Kidney capillary endothelial cell (primary cell): Measurements from ENCODE around the gene ZNF236.

Experiments used
- DNase-seq: peaks from one replicate; pipeline ENCODE4 v3.0.0-alpha.2; 2018; ENCODE audit warnings: low spot score

Gene ZNF236

DNA sequence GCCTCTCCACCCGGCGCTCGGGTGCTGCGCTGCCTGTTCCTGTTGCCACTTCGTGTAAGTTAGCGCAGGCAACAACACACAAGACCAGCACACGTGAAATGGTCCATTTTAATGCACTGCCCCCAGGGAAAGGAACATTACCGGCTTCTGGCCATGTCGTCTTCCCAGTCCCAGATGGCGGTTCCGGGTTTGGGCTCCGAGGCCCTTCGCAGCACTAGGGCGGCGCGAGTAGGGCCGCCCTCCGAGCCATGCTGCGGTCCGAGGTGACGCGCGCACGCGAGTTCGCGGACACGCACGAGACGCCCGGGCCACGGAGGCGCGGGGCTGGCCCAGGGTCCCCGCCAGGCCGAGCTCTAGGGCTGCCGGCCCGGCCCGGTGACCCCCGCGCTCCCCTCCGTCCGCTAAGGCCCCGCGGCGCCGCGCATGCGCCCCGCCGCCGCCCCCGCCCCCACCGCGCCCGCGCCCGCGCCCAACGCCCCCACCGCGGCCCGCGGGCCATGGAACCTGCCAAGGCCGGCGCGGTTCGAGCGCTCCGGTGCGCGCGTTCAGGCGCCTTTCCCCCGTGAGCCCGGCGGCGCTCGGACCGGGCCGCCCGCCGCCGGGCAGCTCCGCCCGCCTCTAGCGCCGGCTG is 367 bp upstream of the ZNF236 start:
- no peak for DNase-seq

DNA sequence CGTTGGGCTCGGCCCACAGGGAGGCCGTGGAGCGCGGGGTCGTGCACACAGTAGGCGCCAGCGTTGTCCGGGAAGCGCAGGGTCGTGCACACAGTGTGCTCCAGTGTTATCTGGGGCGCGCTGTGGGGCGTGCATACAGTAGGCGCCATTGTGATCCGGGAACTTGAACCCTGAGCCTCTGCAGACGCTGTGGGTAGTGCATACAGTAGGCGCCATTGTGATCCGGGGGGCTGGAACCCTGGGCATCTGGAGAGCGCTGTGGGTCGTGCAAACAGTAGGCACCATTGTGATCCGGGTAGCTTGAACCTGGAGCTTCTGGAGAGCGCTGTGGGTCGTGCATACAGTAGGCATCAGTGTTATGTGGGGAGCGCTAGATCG is 793 bp downstream of the ZNF236 start:
- DNase-seq = no peak

DNA sequence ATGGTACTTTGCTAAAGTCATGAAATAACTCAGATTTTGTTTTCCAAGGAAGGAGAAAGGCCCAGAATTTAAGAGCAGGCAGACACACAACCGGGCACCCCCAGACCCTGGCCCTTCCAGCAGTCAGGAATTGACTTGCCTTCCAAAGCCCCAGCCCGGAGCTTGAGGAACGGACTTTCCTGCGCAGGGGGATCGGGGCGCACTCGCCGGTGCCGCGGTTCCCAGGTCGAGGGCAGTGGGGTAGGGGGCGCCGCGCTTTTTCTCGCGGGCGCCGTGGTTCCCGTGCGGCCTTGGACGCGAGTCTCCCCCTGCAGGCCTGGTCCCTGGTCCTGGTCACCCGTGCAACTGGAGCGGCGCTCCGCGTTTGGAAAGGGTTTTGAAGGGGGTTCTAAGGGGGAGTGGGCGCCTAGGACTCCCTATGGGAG is 1.2 kb downstream of the ZNF236 start:
- no peak for DNase-seq

DNA sequence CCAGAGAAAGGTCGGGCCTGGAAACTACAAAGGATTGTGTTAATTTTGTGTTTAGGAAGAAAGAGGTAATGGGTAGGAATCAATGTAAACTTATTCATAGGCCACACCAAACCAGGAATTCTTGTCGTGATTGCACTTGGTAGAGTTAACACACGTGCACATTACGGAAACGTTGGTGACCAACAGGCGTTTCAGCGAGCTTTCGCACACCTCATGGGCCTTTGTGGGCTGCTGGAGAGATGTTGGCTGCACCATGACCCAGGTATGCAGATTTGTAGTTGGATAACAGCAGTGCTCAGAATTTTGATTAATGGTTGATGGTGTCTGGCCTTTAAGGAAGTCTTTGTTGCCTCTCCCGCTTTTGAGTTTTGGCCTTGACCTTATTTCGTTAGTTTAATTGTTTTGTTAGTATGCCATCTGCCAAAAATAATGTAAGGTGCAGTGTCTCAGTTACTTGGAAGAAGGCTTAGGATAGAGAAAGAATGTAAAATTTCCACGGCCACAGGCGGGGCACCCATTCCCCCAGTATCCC is 1.9 kb downstream of the ZNF236 start:
- no peak for DNase-seq

DNA sequence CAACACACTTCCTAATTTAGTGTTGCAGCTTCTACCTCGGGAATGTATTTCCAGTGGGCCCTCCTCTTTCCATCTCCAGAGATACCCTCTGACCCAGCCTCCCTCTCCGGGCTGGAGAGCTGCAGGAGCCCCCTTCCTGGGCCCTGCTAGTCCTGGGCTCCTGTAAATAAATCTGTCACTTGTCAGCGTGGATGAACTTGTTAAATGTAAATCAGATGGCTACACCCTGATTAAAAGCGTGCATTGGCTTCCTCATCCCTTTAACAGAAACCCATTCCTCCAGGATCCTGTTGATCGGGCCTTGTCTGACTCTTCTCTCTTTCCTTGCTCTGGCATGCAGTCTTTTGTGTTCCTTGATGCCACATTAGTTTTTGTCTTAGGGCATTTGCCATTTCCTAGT is 2.4 kb downstream of the ZNF236 start:
- DNase-seq = no peak

DNA sequence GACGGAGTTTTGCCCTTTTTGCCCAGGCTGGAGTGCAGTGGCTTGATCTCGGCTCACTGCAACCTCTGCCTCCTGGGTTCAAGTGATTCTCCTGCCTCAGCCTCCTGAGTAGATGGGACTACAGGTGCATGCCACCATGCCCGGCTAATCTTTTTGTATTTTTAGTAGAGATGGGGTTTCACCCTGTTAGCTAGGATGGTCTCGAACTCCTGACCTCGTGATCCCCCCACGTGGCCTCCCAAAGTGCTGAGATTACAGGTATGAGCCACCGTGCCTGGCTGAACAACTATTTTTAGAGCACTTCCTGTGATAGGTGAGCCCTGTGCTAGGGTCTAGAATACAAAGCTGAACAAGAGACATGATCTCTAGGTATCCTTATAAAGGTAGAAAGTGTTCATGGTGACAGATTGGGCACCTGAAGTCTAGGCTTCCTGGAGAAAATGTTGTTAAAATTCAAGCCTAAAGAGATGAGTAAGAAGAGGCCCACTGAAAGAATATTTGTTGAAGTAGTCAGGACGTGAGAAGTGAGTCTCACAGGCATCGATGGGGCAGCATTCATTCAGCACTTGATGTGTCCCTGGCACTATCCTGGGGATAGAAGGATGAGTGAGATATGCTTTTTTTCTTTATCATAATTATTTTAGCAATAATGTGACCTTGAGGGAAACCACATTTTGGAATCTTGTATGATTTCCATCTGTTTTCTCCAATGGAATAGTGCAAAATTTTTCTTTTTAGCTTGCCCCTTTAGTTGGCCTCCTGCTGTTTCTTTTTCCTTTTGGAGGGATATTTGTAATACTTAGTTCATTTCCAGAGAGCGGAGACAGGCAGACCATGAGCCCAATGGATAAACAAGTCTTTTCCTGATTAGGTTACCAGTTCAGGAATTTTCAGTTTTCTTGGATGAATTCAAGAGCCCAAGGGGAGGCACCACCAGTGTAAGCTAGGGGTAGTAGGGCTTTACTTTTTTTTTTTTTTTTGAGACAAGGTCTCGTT is 5.1 kb downstream of the ZNF236 start:
- no peak for DNase-seq

DNA sequence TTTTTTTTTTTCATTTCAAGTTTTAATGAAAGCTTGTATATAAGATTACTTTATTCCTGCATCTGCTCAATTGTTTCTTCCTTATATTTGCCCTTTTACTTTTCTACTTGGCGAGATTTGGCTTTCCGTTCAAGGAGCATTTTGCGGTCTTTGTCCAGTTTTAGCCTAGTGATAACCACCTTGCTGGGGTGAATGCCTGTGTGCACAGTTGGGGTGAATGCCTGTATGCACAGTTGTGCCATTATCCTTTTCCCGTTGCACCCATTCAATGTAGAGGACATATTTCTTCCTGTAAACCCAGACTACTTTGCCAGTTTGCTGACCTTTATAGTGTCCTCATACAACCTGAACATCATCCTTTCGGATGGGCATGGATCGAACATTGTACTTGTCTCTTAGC is 12.0 kb downstream of the ZNF236 start:
- DNase-seq = no peak

DNA sequence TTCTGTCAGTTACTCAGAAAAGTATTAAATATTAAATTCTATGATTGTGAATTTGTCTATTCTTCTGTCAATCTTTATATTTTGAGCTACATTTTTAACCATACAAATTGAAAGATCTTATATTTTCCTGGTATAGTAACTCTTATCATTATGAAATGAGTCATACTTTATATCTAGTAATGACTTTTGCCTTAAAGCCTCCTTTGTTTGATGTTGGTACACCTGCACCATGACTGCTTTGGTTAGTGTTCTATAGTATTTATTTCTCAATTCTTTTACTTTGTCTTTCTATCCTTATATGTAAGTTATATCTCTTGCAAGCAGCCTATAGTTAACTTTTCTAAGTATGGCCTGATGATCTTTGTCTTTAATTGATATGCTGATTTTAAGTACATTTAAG is 13.0 kb downstream of the ZNF236 start:
- no peak for DNase-seq

DNA sequence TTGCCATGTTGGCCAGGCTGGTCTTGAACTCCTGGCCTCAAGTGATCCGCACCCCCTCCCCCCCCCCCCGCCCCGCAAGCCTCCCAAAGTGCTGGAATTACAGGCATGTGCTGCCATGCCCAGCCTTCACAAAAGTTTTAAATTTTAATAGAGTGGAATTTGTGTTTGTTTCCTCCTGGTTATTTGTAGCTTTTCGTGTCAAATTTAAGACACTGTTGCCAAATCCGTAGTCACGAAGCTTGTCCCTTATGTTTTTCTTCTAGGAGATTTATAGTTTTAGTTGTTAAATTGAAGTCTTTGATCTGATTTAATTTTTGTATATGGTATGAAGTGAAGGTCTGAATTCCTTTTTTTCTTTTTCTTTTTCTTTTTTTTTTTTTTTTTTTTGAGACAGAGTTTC is 14.7 kb downstream of the ZNF236 start:
- no peak for DNase-seq

DNA sequence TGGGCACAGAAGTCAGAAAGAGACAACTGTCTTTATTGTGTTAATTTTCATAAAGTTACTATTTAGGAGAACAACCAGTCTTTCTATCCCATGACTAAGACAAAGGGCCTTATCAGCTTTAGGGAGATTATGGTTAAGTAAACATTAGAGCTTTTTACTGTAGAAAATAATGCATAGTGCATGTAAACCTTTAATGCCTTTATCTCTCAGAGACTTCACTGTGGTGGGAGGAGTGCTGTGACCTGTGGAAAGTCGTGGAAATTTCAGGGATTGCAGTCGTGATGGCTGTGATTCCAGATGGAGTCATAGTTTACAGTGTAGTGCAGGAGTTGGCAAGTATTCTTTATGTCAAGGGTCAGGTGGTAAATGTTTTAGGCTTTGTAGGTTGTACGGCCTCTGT is 15.8 kb downstream of the ZNF236 start:
- DNase-seq = no peak

DNA sequence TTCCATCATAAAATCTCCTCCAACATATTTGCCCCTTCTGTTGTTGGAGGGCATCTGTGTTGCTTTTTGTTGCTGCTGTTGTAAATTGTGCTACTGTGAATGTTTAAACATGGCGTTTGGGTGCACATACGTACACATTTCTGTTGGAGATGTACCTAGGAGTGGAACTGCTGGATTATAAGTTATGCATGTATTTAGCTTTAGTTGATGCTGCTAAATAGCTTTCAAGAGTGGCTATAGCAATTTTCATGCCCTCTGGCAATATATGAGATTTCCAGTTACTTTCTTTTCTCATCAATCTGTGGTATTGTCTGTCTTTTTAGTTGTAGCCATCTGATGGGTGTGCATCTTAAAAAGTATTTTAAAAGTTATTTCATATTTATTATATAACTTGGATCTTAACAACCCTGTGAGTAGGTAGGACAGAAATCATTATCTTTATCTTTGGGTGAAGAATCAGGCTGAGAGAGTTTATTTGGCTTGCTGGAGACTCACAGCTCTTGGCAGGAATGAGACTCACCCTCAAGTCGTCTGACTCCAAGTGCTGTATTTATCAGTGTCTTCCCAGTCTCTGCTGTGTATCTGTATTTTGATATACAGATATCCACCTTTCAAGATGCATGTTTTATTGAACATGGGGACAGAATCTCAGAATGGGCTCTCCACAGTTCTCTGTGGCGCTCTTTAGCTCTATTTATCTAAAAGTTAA is 16.9 kb downstream of the ZNF236 start:
- DNase-seq = no peak

DNA sequence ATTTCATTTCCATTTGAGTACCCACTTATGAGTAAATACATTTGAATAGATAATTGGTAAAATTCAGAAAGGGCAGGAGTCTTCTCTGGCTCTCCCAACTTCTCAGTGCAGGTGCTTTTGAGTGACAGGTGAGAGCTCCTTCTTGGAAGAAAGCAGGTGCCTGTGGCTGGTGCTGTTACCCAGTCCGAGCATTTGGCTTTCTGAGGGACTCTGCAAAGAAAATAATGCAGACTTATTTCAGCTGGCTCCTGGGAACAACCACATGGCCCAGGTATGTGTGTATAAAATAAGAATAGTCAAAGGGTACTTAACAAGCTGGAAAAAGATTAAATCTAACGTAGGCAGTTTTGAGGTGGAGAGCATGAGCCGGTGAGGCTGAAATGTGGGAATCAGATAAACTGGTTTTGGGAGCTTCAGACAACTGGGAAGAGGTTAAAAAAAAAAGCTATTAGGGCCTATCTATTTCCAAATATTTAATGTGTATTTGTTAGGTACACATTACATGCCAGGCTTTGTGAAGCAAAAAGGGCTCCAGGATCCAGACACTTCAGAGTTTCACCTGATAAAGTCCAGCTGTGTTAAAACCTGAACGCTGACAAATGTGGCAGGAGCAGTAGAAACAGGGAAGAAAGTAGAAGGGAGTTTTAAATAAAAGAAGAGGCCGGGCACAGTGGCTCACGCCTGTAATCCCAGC is 20.6 kb downstream of the ZNF236 start:
- no peak for DNase-seq

DNA sequence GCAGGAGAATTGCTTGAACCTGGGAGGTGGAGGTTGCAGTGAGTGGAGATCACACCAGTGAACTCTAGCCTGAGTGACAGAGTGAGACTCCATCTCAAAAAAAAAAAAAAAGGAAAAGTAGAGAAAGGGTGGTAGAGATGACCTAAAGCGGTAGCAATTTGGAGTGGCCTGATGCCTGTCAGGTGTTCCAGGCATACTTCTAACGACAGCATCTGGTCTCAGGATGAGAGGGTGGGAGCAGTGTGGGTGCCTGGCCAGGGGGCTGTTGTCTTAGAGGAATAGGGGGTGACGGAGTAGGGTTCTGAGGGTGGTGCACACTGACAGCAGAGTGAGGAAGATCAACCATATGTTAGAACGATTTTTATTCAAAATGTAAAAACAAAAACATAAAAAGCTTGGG is 21.8 kb downstream of the ZNF236 start:
- no peak for DNase-seq

DNA sequence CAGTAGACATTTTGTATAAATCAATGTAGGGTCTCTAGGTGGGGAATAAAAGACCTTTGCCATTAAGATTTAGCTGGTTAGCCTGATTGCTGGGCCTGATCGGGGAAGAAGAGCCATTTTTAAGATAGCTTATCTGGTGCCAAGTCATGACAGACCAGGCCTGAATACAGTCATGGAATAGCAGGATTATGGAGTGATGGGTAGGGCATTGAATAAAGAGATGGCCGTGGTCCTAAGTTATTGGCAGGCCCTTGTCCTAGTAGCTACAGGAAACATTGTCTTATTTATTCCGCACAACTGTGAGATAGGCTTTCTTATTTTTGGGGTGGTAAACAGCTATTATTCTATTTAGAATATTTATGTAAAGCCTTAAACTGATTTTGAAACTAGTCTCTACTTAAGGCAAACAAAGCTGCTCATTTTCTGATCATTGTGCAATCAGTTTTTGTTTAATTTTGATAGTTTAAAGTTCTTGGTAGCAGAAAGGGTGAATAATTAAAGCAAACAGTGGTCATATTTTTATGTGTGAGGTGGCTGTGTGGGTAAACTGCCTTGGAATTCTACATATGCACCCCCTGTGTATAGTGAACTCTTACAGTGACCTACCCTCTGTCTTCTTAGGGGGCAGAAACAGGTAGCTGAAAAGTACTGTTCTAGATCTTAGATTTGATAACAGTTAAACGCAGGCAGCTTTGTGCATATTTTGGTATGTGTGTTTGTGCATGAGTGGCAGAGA is 22.6 kb downstream of the ZNF236 start:
- DNase-seq = no peak

DNA sequence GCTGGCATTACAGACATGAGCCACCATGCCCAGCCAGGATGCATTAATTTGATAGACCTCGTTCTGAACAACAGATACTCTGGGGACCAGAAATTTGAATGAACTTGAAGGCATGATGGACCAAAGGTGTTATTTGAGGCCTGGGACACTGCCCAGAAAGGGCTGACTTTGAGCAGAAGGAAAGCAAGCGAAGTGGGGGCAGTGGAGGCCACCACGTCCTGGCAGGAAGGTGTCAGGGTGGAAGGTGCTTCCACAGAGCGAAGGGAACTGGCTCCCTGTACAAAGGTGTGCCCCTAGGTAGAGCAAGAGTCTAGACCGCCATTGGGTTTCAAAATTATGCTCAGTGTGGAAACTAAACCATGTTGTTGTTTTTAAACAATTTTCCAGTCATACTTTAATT is 23.9 kb downstream of the ZNF236 start:
- DNase-seq = no peak

DNA sequence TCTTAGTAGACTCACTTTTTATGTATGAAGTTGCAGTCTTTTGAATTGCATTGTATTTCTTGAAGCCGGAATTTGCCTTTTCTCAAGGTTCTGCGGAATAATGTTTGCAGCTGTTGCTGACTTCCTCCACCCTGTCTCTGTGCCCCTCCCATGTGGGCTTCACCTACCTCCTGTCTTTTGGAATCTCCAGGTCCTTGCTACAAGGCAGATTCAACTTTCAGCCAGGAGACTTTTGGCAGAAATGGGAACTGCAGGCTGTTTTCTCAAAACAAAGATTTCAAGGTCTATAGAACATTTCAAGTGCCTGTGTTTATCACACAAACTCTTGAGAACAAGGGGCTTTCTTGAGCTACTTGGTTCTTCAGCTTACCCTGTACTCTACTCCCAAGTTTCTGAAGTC is 25.6 kb downstream of the ZNF236 start:
- no peak for DNase-seq

DNA sequence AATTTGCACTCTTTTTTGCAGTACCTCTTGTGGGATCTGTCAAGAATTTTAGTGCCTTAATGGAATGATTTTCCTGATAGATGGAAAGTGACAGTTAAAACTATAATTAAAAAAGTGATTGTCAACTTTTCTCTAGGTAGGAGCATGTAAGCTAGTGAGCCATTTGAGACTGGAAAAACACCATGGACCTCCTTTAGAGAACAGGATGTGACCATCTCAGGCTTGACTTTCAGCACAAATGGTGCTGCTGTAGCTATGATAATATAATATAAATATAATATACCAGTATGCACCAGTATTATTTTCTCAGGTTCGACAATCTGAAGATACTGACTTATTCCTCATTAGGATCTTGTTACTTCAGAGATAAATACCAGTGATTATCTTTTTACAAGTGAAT is 27.8 kb downstream of the ZNF236 start:
- DNase-seq = no peak

DNA sequence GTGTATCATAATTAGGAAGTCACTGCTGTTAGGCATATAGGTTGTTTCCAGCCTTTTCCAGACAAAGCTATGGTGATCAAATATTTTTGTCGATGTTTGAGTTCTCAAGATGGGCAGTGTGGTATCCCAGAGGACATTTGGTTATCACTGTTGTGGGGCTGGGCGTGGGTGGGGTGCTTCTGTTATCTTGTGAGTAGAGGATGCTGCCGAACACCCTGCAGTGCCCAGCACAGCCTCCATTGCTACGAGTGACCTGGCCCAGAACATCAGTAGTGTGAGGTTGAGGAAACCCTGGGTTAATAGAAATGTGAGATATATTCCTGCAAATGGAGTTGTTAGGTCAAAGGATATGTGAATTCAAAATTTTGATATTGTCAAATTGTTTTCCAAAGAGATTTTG is 33.2 kb downstream of the ZNF236 start:
- no peak for DNase-seq

DNA sequence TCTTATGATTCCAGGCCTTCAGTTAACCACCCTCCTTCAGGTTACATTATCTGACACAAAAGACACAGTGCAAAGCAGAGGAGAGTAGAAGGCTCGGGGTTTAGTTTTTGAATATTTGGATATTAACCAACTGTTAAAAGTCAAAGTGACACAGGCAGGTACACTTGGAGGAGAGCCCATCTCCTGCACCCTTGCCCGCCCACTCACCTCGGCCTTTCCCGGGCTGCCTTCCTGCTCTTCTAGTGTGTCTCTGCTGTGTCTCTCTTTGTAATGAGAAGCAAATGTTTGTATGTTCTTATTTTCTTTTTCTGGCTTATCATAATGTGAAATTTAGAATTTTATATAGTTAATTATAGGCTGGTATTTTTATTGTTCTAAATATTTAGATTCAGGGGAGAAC is 35.1 kb downstream of the ZNF236 start:
- no peak for DNase-seq

DNA sequence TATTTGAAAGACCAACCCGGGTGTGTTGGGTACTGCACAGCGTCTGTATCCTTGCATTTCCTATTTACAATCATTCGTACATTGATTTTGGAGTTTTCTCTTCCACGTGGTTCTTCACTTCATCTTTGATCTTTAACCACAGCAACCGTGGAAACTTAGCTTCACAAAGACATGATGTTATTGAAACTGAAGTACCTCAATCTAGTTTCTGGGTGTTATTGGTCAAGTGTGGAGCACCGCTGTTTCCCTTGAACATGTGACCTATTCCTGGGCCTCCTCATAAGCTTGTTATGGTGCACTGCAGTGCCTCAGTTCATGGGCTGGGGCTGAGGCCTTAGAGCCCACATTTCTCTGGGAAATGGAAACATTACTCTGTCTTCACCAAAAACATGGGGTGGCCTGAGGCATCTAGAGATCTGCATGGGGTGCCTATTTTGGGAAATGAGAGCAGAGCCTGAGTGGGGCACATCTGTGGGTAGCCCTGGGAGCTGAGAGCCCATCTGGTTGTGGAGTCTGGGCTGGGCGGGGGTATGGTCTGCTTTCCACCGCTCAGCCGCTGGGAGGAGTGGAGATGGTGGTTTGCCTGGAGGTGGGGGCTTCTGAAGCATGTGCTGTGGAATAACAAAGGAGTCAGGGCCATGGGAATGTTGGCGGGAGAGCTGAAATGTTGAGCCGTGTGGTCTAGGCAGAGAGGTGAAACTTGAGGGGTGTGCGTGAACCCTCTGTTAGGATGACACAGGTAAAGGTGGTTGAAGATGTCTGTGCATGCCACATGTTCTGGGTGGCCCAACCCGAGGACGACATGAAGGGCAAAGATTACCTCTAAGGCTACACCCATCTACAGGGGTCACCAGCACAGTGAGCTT is 37.4 kb downstream of the ZNF236 start:
- no peak for DNase-seq
